K562 (cell line): ENCODE results near the gene METTL25B. TPM values are rescaled to one million over a fixed set of nuclear protein-coding genes. Genes with fewer than 3 reads are reported as not detected.

Source experiments
- BCOR ChIP-seq: fragments of 450-650 bp; IDR thresholded peaks from 2 replicates; pipeline ENCODE4 v1.6.1; 2016
- PCBP1 ChIP-seq: fragments of 200-400 bp; formaldehyde crosslinking; IDR thresholded peaks from 2 replicates; pipeline ENCODE4 v1.6.1; 2018; ENCODE audit warnings: mild to moderate bottlenecking, low read depth, low read length; ENCODE audit not compliant: poor library complexity, severe bottlenecking
- REST ChIP-seq, 2 experiments: fragments of 450-650 bp; formaldehyde crosslinking in 1 of 2; IDR thresholded peaks; 2 replicates each; pipeline versions ENCODE4 v1.4.0 to v1.6.1; 2014 to 2020; ENCODE audit warnings: mild to moderate bottlenecking in 2 of 2, borderline replicate concordance in 1 of 2, low read depth in 1 of 2
- TAF1 ChIP-seq: IDR thresholded peaks from 2 replicates; pipeline ENCODE4 v1.6.1; 2011; ENCODE audit warnings: mild to moderate bottlenecking, low read length, moderate library complexity; ENCODE audit not compliant: insufficient read depth, control insufficient read depth, severe bottlenecking; ENCODE audit errors: extremely low read depth
- ZNF174 ChIP-seq: fragments of 250-450 bp; sonication (Bioruptor Pico); IDR thresholded peaks from 2 replicates; pipeline ENCODE4 v1.4.0; 2020; ENCODE audit warnings: mild to moderate bottlenecking
- ZNF507 ChIP-seq: conservative IDR thresholded peaks from 2 replicates; pipeline ENCODE4 v1.6.1; 2017; ENCODE audit warnings: missing genetic modification characterization, missing compliant biosample characterization
- ZNF644 ChIP-seq: fragments of 200-800 bp; sonication (Bioruptor generic); IDR thresholded peaks from 2 replicates; pipeline ENCODE4 v1.6.1; 2016; ENCODE audit warnings: low read depth, missing genetic modification characterization, missing compliant biosample characterization
- polyA plus RNA-seq, 8 experiments: library from polyadenylated mRNA; depleted of rRNA in 4 of 8; stranded (reverse) in 5 of 8; unstranded in 3 of 8; fragments of >200 nt; fragmentation: Nextera tagmentation in 2 of 8; fragmentation: Illumina TruSeq in 1 of 8; extraction: Ambion mirVana in 2 of 8; extraction: Trizol in 1 of 8; gene quantifications; 2 replicates each; pipeline versions ENCODE4 v1.2.1 to v1.2.3, GENCODE V29; 2011 to 2014; ENCODE audit warnings: inconsistent platforms in 1 of 8, missing spikeins in 1 of 8
- total RNA-seq, 7 experiments: library from RNA; depleted of rRNA in 6 of 7; stranded (reverse); fragments of >200 nt in 6 of 7; fragmentation: Illumina TruSeq in 2 of 7; extraction: Trizol in 2 of 7; gene quantifications; 2 replicates each; pipeline versions ENCODE4 v1.2.1 to v1.2.3, GENCODE V29; 2011 to 2021; ENCODE audit warnings: low replicate concordance in 1 of 7
- TF ChIP-seq, protein P1 (sequence below), 2 experiments: IDR thresholded peaks; 2 replicates each; pipeline ENCODE4 v1.6.1; 2012; ENCODE audit warnings: improper control_type of control experiment in 2 of 2, low read depth in 2 of 2, low read length in 2 of 2, borderline replicate concordance in 1 of 2
- TF ChIP-seq, protein P2 (sequence below): fragments of 450-650 bp; formaldehyde crosslinking; IDR thresholded peaks from 2 replicates; pipeline ENCODE4 v1.4.0; 2020; ENCODE audit warnings: mild to moderate bottlenecking, moderate library complexity
- TF ChIP-seq, protein P3 (sequence below): fragments of 200-800 bp; sonication (Bioruptor generic); IDR thresholded peaks from 2 replicates; pipeline ENCODE4 v1.6.1; 2017; ENCODE audit warnings: missing genetic modification characterization, missing compliant biosample characterization
- TF ChIP-seq, protein P4 (sequence below): fragments of 250-450 bp; sonication (Bioruptor Pico); IDR thresholded peaks from 2 replicates; pipeline ENCODE4 v1.4.0; 2020

Gene METTL25B
- total and polyA plus RNA-seq, 9 of the 15 experiments (the other 6 are each of a cell fraction or from before 2014, with no cell fraction given), result 7.7 to 48.3 (median 33.1) TPM

GRCh38 chr1:156751757-156752481 lies 23.6 kb downstream of the METTL25B start (continued):
- TF ChIP-seq, protein P1, sequence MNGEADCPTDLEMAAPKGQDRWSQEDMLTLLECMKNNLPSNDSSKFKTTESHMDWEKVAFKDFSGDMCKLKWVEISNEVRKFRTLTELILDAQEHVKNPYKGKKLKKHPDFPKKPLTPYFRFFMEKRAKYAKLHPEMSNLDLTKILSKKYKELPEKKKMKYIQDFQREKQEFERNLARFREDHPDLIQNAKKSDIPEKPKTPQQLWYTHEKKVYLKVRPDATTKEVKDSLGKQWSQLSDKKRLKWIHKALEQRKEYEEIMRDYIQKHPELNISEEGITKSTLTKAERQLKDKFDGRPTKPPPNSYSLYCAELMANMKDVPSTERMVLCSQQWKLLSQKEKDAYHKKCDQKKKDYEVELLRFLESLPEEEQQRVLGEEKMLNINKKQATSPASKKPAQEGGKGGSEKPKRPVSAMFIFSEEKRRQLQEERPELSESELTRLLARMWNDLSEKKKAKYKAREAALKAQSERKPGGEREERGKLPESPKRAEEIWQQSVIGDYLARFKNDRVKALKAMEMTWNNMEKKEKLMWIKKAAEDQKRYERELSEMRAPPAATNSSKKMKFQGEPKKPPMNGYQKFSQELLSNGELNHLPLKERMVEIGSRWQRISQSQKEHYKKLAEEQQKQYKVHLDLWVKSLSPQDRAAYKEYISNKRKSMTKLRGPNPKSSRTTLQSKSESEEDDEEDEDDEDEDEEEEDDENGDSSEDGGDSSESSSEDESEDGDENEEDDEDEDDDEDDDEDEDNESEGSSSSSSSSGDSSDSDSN (IDR thresholded peaks at IDR 0.05; ENCODE audit: borderline replicate concordance in 1 of 2, low read depth in 2 of 2, low read length in 2 of 2), result no peak
- TF ChIP-seq, protein P2, sequence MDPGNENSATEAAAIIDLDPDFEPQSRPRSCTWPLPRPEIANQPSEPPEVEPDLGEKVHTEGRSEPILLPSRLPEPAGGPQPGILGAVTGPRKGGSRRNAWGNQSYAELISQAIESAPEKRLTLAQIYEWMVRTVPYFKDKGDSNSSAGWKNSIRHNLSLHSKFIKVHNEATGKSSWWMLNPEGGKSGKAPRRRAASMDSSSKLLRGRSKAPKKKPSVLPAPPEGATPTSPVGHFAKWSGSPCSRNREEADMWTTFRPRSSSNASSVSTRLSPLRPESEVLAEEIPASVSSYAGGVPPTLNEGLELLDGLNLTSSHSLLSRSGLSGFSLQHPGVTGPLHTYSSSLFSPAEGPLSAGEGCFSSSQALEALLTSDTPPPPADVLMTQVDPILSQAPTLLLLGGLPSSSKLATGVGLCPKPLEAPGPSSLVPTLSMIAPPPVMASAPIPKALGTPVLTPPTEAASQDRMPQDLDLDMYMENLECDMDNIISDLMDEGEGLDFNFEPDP, result no peak
- peak; percentile 97 for TF ChIP-seq REST (IDR thresholded peaks at IDR 0.05; ENCODE audit: borderline replicate concordance)
- TF ChIP-seq REST (CRISPR knock-in tag; IDR thresholded peaks at IDR 0.05; ENCODE audit: low read depth), result 0 out of 2 replicates have a peak, but pooled peaks have one; percentile 58
- no peak for TF ChIP-seq ZNF644
- TF ChIP-seq, protein P3, sequence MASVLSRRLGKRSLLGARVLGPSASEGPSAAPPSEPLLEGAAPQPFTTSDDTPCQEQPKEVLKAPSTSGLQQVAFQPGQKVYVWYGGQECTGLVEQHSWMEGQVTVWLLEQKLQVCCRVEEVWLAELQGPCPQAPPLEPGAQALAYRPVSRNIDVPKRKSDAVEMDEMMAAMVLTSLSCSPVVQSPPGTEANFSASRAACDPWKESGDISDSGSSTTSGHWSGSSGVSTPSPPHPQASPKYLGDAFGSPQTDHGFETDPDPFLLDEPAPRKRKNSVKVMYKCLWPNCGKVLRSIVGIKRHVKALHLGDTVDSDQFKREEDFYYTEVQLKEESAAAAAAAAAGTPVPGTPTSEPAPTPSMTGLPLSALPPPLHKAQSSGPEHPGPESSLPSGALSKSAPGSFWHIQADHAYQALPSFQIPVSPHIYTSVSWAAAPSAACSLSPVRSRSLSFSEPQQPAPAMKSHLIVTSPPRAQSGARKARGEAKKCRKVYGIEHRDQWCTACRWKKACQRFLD (CRISPR knock-in tag), result 0 out of 2 replicates have a peak, but pooled peaks have one; percentile 9
- TF ChIP-seq ZNF507 (tag), result no peak
- TF ChIP-seq BCOR, result no peak
- TF ChIP-seq, protein P4, sequence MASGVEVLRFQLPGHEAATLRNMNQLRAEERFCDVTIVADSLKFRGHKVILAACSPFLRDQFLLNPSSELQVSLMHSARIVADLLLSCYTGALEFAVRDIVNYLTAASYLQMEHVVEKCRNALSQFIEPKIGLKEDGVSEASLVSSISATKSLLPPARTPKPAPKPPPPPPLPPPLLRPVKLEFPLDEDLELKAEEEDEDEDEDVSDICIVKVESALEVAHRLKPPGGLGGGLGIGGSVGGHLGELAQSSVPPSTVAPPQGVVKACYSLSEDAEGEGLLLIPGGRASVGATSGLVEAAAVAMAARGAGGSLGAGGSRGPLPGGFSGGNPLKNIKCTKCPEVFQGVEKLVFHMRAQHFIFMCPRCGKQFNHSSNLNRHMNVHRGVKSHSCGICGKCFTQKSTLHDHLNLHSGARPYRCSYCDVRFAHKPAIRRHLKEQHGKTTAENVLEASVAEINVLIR (CRISPR knock-in tag), result no peak
- TF ChIP-seq ZNF174 (CRISPR knock-in tag), result no peak
- TF ChIP-seq PCBP1, result peak; percentile 86
- TF ChIP-seq TAF1, result peak; percentile 82
